Astrocyte (in vitro differentiated cells and primary cell): ENCODE measurements around the gene OR6J1.

Experiments used
- EZH2 ChIP-seq: IDR thresholded peaks from 2 replicates; pipeline ENCODE4 v1.6.1; 2012; ENCODE audit warnings: mild to moderate bottlenecking, low read length, inconsistent platforms; ENCODE audit not compliant: insufficient read depth
- TF ChIP-seq, protein P1 (sequence below): IDR thresholded peaks from 2 replicates; pipeline ENCODE4 v1.5.1; 2011; ENCODE audit warnings: low read depth, mild to moderate bottlenecking, inconsistent platforms, low read length, moderate library complexity; ENCODE audit not compliant: insufficient read depth

DNA sequence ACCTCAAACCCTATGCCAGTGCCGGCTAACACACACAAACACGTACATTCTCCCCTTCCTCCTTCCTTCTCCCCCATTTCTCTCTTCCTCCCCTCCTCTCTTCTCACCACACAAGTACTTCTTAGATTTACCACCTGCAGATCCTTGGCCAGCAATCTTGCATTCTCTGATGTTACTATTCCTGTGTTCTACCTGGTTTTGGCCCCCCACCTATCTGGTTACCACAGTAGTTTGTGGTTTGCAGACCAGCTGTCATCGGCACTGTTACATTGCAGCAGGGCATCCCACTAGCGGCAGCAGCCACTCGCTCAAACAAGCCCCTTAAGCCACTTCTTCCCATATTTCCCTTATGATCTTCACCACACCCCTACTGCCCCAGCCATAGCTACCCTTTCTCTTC is 42.2 kb downstream of the OR6J1 start:
- TF ChIP-seq, protein P1, sequence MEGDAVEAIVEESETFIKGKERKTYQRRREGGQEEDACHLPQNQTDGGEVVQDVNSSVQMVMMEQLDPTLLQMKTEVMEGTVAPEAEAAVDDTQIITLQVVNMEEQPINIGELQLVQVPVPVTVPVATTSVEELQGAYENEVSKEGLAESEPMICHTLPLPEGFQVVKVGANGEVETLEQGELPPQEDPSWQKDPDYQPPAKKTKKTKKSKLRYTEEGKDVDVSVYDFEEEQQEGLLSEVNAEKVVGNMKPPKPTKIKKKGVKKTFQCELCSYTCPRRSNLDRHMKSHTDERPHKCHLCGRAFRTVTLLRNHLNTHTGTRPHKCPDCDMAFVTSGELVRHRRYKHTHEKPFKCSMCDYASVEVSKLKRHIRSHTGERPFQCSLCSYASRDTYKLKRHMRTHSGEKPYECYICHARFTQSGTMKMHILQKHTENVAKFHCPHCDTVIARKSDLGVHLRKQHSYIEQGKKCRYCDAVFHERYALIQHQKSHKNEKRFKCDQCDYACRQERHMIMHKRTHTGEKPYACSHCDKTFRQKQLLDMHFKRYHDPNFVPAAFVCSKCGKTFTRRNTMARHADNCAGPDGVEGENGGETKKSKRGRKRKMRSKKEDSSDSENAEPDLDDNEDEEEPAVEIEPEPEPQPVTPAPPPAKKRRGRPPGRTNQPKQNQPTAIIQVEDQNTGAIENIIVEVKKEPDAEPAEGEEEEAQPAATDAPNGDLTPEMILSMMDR: no peak
- TF ChIP-seq EZH2: no peak
